ENCODE data around the gene APIP.

DNA sequence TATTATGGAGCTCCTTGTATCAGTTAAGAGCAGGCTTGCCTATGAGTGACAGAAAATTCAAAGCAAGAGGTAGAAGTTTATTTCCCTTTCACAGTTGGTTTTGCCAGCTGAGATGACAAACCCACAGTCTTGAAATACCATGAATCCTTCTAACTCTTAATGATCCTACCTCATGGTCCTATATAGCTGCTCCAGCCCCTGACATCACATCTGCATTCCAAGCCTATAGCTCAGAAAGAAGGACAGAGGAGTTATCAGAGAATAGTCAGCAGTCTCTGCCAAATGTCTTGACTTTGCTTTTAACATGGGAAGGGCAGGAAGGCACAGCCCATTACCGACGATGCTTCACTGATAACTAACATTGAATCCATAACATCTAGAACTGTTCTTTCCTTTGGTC, 76.2 kb downstream of the APIP start:
- TF ChIP-seq EZH2 (IDR thresholded peaks at IDR 0.05) (no peak), POLR2AphosphoS5 (IDR thresholded peaks at IDR 0.05; ENCODE audit: borderline replicate concordance, low read depth, low read length) (no peak)
